Duodenal mucosa (tissue), 2 donors: Measurements from ENCODE around the gene RNF183.

Experiments used
- H3K27ac ChIP-seq: one replicate; pipeline ENCODE4 v1.7.0; 2013; ENCODE audit warnings: low read depth, low read length
- H3K27me3 ChIP-seq, 2 donors: one replicate each; pipeline ENCODE4 v1.7.0; 2013; ENCODE audit warnings: low read length in 2 of 2, control low read depth in 1 of 2; ENCODE audit not compliant: insufficient read depth in 2 of 2, control insufficient read depth in 1 of 2
- H3K36me3 ChIP-seq, 2 donors: one replicate each; pipeline ENCODE4 v1.7.0; 2013; ENCODE audit warnings: low read length in 2 of 2, control low read depth in 1 of 2; ENCODE audit not compliant: insufficient read depth in 2 of 2, control insufficient read depth in 1 of 2
- H3K4me1 ChIP-seq, 2 donors: one replicate each; pipeline ENCODE4 v1.7.0; 2013; ENCODE audit warnings: low read length in 2 of 2, control low read depth in 1 of 2; ENCODE audit not compliant: insufficient read depth in 2 of 2, control insufficient read depth in 1 of 2
- H3K4me3 ChIP-seq, 2 donors: one replicate each; pipeline ENCODE4 v1.7.0; 2013; ENCODE audit warnings: low read length in 2 of 2, low read depth in 1 of 2
- H3K9ac ChIP-seq, 2 donors: one replicate each; pipeline ENCODE4 v1.7.0; 2013; ENCODE audit warnings: low read length in 2 of 2, low read depth in 1 of 2
- H3K9me3 ChIP-seq, 2 donors: one replicate each; pipeline ENCODE4 v1.7.0; 2013; ENCODE audit warnings: low read length in 2 of 2, control low read depth in 1 of 2; ENCODE audit not compliant: control insufficient read depth in 1 of 2

RNF183 gene

GRCh38 chr9:113302792-113303418 is at the start of gene RNF183:
Gene RNF183 (minus strand): TSS chr9:113303376. CDS start chr9:113298184, 5,192 bp downstream.
- Histone ChIP-seq H3K9me3 (no peaks in the 10 kb centered on the region), H3K36me3 (no peaks in the 10 kb centered on the region), H3K4me1 (peaks cover 25 to 26% of the 10 kb centered on the region in 2 donors), H3K4me3 (peak within 1 kb of the TSS in 1 of 2 donors; percentile 44), H3K27ac (no peak within 1 kb of the TSS), H3K9ac (no peak within 1 kb of the TSS), H3K27me3 (no peaks in the 10 kb centered on the region)

- H3K27me3 ChIP-seq: peaks cover 0 to 3% of the 10 kb centered on the region in 2 donors
- H3K4me1 ChIP-seq: peaks cover 20 to 26% of the 10 kb centered on the region in 2 donors
- no peak overlapping the region for H3K9ac ChIP-seq
- H3K36me3 ChIP-seq: no peaks in the 10 kb centered on the region
- H3K9me3 ChIP-seq: no peaks in the 10 kb centered on the region
- H3K4me3 ChIP-seq: no peak overlapping the region
- no peak overlapping the region for H3K27ac ChIP-seq
These were observed 49.2 kb upstream of the RNF183 start for GRCh38 chr9:113352411-113352810.

- no peak overlapping the region for H3K27ac ChIP-seq
- no peak overlapping the region for H3K4me3 ChIP-seq
- H3K4me1 ChIP-seq: peaks cover 20 to 26% of the 10 kb centered on the region in 2 donors
- no peaks in the 10 kb centered on the region for H3K9me3 ChIP-seq
- H3K9ac ChIP-seq: no peak overlapping the region
- no peaks in the 10 kb centered on the region for H3K36me3 ChIP-seq
- H3K27me3 ChIP-seq: peaks cover 0 to 3% of the 10 kb centered on the region in 2 donors
These were observed 48.8 kb upstream of the RNF183 start for GRCh38 chr9:113352006-113352405.

- peaks cover 20 to 26% of the 10 kb centered on the region in 2 donors for H3K4me1 ChIP-seq
- no peak overlapping the region for H3K9ac ChIP-seq
- no peaks in the 10 kb centered on the region for H3K9me3 ChIP-seq
- H3K36me3 ChIP-seq: no peaks in the 10 kb centered on the region
- no peak overlapping the region for H3K27ac ChIP-seq
- H3K27me3 ChIP-seq: peaks cover 0 to 3% of the 10 kb centered on the region in 2 donors
- peak overlapping the region in 1 of 2 donors; percentile 83 for H3K4me3 ChIP-seq
These were observed 47.8 kb upstream of the RNF183 start for GRCh38 chr9:113350937-113351336.

GRCh38 chr9:113350107-113350661 is 47.0 kb upstream of the RNF183 start:
- Histone ChIP-seq H3K4me3 (peak overlapping the region; percentile 69 to 83), H3K4me1 (peaks cover 27 to 31% of the 10 kb centered on the region in 2 donors), H3K27ac (no peak overlapping the region), H3K9ac (peak overlapping the region; percentile 69 to 70), H3K27me3 (peaks cover 0 to 3% of the 10 kb centered on the region in 2 donors), H3K9me3 (no peaks in the 10 kb centered on the region), H3K36me3 (no peaks in the 10 kb centered on the region)

- no peaks in the 10 kb centered on the region for H3K36me3 ChIP-seq
- no peaks in the 10 kb centered on the region for H3K9me3 ChIP-seq
- H3K4me1 ChIP-seq: peaks cover 28 to 34% of the 10 kb centered on the region in 2 donors
- H3K9ac ChIP-seq: peak within 1 kb of the TSS; percentile 69 to 70
- H3K27ac ChIP-seq: no peak within 1 kb of the TSS
- H3K4me3 ChIP-seq: peak within 1 kb of the TSS; percentile 69 to 83
- peaks cover 0 to 3% of the 10 kb centered on the region in 2 donors for H3K27me3 ChIP-seq
These were observed 46.4 kb upstream of the RNF183 start, which contains the start of gene BSPRY for GRCh38 chr9:113349445-113350094. Gene BSPRY (plus strand): TSS chr9:113349541. CDS start chr9:113349580, 39 bp downstream.

- Histone ChIP-seq H3K4me1 (peaks cover 29 to 34% of the 10 kb centered on the region in 2 donors), H3K27ac (no peak overlapping the region), H3K9ac (no peak overlapping the region), H3K27me3 (peaks cover 0 to 3% of the 10 kb centered on the region in 2 donors), H3K4me3 (peak overlapping the region; percentile 57 to 83), H3K9me3 (no peaks in the 10 kb centered on the region), H3K36me3 (no peaks in the 10 kb centered on the region)
These were observed 45.9 kb upstream of the RNF183 start for GRCh38 chr9:113349066-113349444.

- Histone ChIP-seq H3K27me3 (peaks cover 0 to 3% of the 10 kb centered on the region in 2 donors), H3K9ac (no peak overlapping the region), H3K9me3 (no peaks in the 10 kb centered on the region), H3K4me1 (peaks cover 31 to 34% of the 10 kb centered on the region in 2 donors), H3K27ac (no peak overlapping the region), H3K4me3 (no peak overlapping the region), H3K36me3 (no peaks in the 10 kb centered on the region)
These were observed 45.3 kb upstream of the RNF183 start for GRCh38 chr9:113348437-113348836.

GRCh38 chr9:113345671-113346070 is 42.5 kb upstream of the RNF183 start:
- Histone ChIP-seq H3K9me3 (no peaks in the 10 kb centered on the region), H3K9ac (no peak overlapping the region), H3K27me3 (peaks cover 0 to 3% of the 10 kb centered on the region in 2 donors), H3K4me1 (peaks cover 28 to 31% of the 10 kb centered on the region in 2 donors), H3K36me3 (no peaks in the 10 kb centered on the region), H3K4me3 (no peak overlapping the region), H3K27ac (no peak overlapping the region)

- H3K9me3 ChIP-seq: no peaks in the 10 kb centered on the region
- peaks cover 23 to 31% of the 10 kb centered on the region in 2 donors for H3K4me1 ChIP-seq
- no peaks in the 10 kb centered on the region for H3K36me3 ChIP-seq
- H3K27me3 ChIP-seq: peaks cover 0 to 3% of the 10 kb centered on the region in 2 donors
- H3K4me3 ChIP-seq: no peak overlapping the region
- H3K9ac ChIP-seq: no peak overlapping the region
- no peak overlapping the region for H3K27ac ChIP-seq
These were observed 42.0 kb upstream of the RNF183 start for GRCh38 chr9:113345190-113345589.
